Measurements from ENCODE around the gene KATNBL1.

DNA sequence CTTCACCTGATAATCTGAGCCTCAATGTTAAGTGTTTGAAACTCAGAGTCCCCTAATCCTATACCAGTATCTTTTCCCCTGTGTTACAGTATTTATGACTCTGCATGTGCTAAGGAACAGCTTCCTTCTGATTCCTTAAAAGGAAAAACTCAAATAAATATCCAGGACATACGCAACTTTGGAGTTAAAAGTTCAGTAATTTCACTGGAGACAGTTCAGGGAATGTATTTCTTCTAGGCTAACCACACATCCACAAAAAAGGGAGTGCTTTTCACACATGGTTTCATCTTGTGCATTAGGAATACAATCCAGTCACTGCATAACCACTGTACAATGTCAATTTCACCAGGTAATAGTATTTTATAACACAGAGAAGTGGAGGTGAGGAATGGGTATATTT, 77.0 kb downstream of the KATNBL1 start:
- TF ChIP-seq, protein P1, sequence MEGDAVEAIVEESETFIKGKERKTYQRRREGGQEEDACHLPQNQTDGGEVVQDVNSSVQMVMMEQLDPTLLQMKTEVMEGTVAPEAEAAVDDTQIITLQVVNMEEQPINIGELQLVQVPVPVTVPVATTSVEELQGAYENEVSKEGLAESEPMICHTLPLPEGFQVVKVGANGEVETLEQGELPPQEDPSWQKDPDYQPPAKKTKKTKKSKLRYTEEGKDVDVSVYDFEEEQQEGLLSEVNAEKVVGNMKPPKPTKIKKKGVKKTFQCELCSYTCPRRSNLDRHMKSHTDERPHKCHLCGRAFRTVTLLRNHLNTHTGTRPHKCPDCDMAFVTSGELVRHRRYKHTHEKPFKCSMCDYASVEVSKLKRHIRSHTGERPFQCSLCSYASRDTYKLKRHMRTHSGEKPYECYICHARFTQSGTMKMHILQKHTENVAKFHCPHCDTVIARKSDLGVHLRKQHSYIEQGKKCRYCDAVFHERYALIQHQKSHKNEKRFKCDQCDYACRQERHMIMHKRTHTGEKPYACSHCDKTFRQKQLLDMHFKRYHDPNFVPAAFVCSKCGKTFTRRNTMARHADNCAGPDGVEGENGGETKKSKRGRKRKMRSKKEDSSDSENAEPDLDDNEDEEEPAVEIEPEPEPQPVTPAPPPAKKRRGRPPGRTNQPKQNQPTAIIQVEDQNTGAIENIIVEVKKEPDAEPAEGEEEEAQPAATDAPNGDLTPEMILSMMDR (IDR thresholded peaks at IDR 0.05): no peak
- TF ChIP-seq POLR2A (IDR thresholded peaks at IDR 0.05): no peak
